Loucy (cell line): Measurements from ENCODE around the gene ACOXL.
A peak's percentile ranks its signal among the peaks of the same experiment; 100 is the strongest.

Experiments used
- H2AFZ ChIP-seq: fragments of 200-600 bp; sonication (generic); 2 replicates; pipeline ENCODE4 v1.6.0; 2016; ENCODE audit warnings: antibody characterized with exemption, mild to moderate bottlenecking, low read length, moderate library complexity
- H3F3A ChIP-seq: fragments of 200-600 bp; 2 replicates; pipeline ENCODE4 v1.6.0; 2016; ENCODE audit warnings: antibody characterized with exemption, low read depth, mild to moderate bottlenecking
- H3K27me3 ChIP-seq: fragments of 200-600 bp; sonication (generic); 2 replicates; pipeline ENCODE4 v1.6.1; 2014; ENCODE audit warnings: low read length, mild to moderate bottlenecking; ENCODE audit not compliant: insufficient read depth, poor library complexity, severe bottlenecking
- H3K36me3 ChIP-seq: fragments of 200-600 bp; sonication (generic); 2 replicates; pipeline ENCODE4 v1.6.1; 2016; ENCODE audit warnings: low read length; ENCODE audit not compliant: insufficient read depth
- H3K4me1 ChIP-seq: fragments of 200-600 bp; sonication (generic); 2 replicates; pipeline ENCODE4 v1.5.1; 2014; ENCODE audit warnings: low read length, mild to moderate bottlenecking; ENCODE audit not compliant: insufficient read depth, poor library complexity, severe bottlenecking
- H3K4me2 ChIP-seq: fragments of 200-600 bp; sonication (generic); 2 replicates; pipeline ENCODE4 v1.6.0; 2014; ENCODE audit warnings: antibody characterized with exemption, low read length, low read depth, mild to moderate bottlenecking; ENCODE audit not compliant: poor library complexity, severe bottlenecking
- H3K4me3 ChIP-seq: fragments of 200-600 bp; sonication (generic); 2 replicates; pipeline ENCODE4 v1.5.1; 2014; ENCODE audit warnings: low read length, mild to moderate bottlenecking, mixed read lengths; ENCODE audit not compliant: poor library complexity, severe bottlenecking
- H3K79me2 ChIP-seq: fragments of 200-600 bp; sonication (generic); 2 replicates; pipeline ENCODE4 v1.6.1; 2014; ENCODE audit warnings: low read length; ENCODE audit not compliant: insufficient read depth
- H3K9ac ChIP-seq: fragments of 200-600 bp; sonication (generic); 2 replicates; pipeline ENCODE4 v1.6.0; 2014; ENCODE audit warnings: mild to moderate bottlenecking, low read depth, low read length, moderate library complexity; ENCODE audit not compliant: poor library complexity, severe bottlenecking
- H3K9me2 ChIP-seq: fragments of 200-600 bp; sonication (generic); replicated peaks from 2 replicates; pipeline ENCODE4 v1.6.1; 2016; ENCODE audit warnings: low read depth, low read length, mixed read lengths
- H3K9me3 ChIP-seq: fragments of 200-600 bp; sonication (generic); 2 replicates; pipeline ENCODE4 v1.6.1; 2014; ENCODE audit warnings: mild to moderate bottlenecking, antibody characterized with exemption, low read length, low read depth; ENCODE audit not compliant: insufficient read depth
- H4K20me1 ChIP-seq: fragments of 200-600 bp; sonication (generic); 2 replicates; pipeline ENCODE4 v1.6.0; 2014; ENCODE audit warnings: antibody characterized with exemption, low read length, mild to moderate bottlenecking; ENCODE audit not compliant: insufficient read depth, poor library complexity, severe bottlenecking
- CTCF ChIP-seq: fragments of 200-600 bp; sonication (generic); conservative IDR thresholded peaks from 2 replicates; pipeline ENCODE4 v1.5.1; 2014; ENCODE audit warnings: mild to moderate bottlenecking, antibody characterized with exemption, low read length
- EZH2phosphoT487 ChIP-seq: fragments of 200-600 bp; IDR thresholded peaks from 2 replicates; pipeline ENCODE4 v1.6.1; 2018; ENCODE audit warnings: antibody characterized with exemption, mild to moderate bottlenecking, moderate library complexity, borderline replicate concordance

ACOXL gene

GRCh38 chr2:111091811-111092211, 359.4 kb downstream of the ACOXL start:
- Histone ChIP-seq H3K4me2 (no peak overlapping the region), H3K27me3 (no peaks in the 10 kb centered on the region)

GRCh38 chr2:111094691-111095090, 362.3 kb downstream of the ACOXL start:
- H3K79me2 ChIP-seq = no peaks in the 10 kb centered on the region
- no peaks in the 10 kb centered on the region for H3K9me2 ChIP-seq
- no peaks in the 10 kb centered on the region for H3F3A ChIP-seq
- H3K27me3 ChIP-seq = no peaks in the 10 kb centered on the region
- no peak overlapping the region for H3K9ac ChIP-seq
- TF ChIP-seq CTCF (no peak), EZH2phosphoT487 (no peak)
- H2AFZ ChIP-seq = no peak overlapping the region
- H4K20me1 ChIP-seq = no peaks in the 10 kb centered on the region
- no peaks in the 10 kb centered on the region for H3K4me1 ChIP-seq
- no peaks in the 10 kb centered on the region for H3K36me3 ChIP-seq
- no peak overlapping the region for H3K4me3 ChIP-seq
- no peak overlapping the region for H3K4me2 ChIP-seq
- no peaks in the 10 kb centered on the region for H3K9me3 ChIP-seq

More at GRCh38 chr2:111091811-111092211, 359.4 kb downstream of the ACOXL start:
- no peaks in the 10 kb centered on the region for H3K36me3 ChIP-seq
- no peaks in the 10 kb centered on the region for H3K9me2 ChIP-seq
- no peak overlapping the region for H3K4me3 ChIP-seq
- TF ChIP-seq CTCF (no peak), EZH2phosphoT487 (no peak)
- no peaks in the 10 kb centered on the region for H3K79me2 ChIP-seq
- no peaks in the 10 kb centered on the region for H4K20me1 ChIP-seq
- peak overlapping the region; percentile 33; the same call in 1 of the 2 replicates for H2AFZ ChIP-seq
- H3K9me3 ChIP-seq = no peaks in the 10 kb centered on the region
- no peaks in the 10 kb centered on the region for H3K4me1 ChIP-seq
- H3F3A ChIP-seq = no peaks in the 10 kb centered on the region
- H3K9ac ChIP-seq = no peak overlapping the region

- H3K4me2 ChIP-seq = no peak overlapping the region
- H3K4me1 ChIP-seq = no peaks in the 10 kb centered on the region
- no peaks in the 10 kb centered on the region for H3F3A ChIP-seq
- H4K20me1 ChIP-seq = no peaks in the 10 kb centered on the region
- H2AFZ ChIP-seq = no peak overlapping the region
- H3K79me2 ChIP-seq = no peaks in the 10 kb centered on the region
- H3K9ac ChIP-seq = no peak overlapping the region
- no peak overlapping the region for H3K4me3 ChIP-seq
- TF ChIP-seq CTCF (no peak), EZH2phosphoT487 (no peak)
- no peaks in the 10 kb centered on the region for H3K27me3 ChIP-seq
- H3K36me3 ChIP-seq = no peaks in the 10 kb centered on the region
- no peaks in the 10 kb centered on the region for H3K9me3 ChIP-seq
- no peaks in the 10 kb centered on the region for H3K9me2 ChIP-seq
Measured at GRCh38 chr2:111095434-111095833, 363.1 kb downstream of the ACOXL start.
